Right ventricle myocardium inferior (tissue), 1 donor: Measurements from ENCODE around the gene SLX1A. TPM values are rescaled to one million over a fixed set of nuclear protein-coding genes. Genes with fewer than 3 reads are reported as not detected.
A peak's percentile ranks its signal among the peaks of the same experiment; 100 is the strongest.
"Not testable (repeated sequence)": the region's sequence is repeated elsewhere in the genome, so short reads cannot be mapped to it uniquely, and the experiment has no call there.

Source experiments
- ATAC-seq: fragments of 200-7000 bp; cut with Tn5 transposase; one replicate; pipeline ENCODE4 v1.9.1; 2020; ENCODE audit warnings: mild to moderate bottlenecking, moderate library complexity
- DNase-seq: peaks from one replicate; pipeline ENCODE4 v3.0.0; 2021; ENCODE audit errors: missing footprints
- intact Hi-C: fragments of 100-400 bp; cut with DNase I; formaldehyde crosslinking; loops from one replicate; pipeline ENCODE4 v1.11.0; 2022
- total RNA-seq: library from RNA; stranded (reverse); fragmentation: NEBNext Ultra II Directional; extraction: Animal tissue kit (Norgen Biotek cat#: 25700); gene quantifications from one replicate; pipeline ENCODE4 v1.2.1, GENCODE V29; 2021
- donor health status: DM: no; HTN: yes; CAD: no; lungs with severe emphysema.

The SLX1A gene
- total RNA-seq, 1 donor from 2014 or later = 7.4 TPM

DNA sequence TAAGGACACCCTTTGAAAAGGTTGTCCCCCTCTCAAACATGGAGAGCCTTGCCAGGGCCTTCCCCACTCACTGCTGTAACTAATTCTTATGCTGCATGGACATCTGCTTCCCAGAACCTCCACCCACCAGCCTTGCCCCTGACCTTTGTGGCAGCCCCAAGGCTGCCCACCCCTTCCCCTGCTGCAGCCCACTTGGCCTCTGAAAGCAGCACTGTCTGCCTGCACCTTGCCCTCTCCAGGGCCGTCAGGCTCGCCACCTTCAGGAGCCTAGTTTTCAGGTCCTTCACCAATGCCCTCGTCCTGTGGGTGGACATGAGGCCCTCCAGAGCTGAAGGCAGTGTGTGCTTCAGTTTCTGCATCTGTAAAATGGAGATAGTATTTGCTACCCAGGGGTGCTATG is 12.9 kb upstream of the SLX1A start:
- intact Hi-C loops = no loop called here

DNA sequence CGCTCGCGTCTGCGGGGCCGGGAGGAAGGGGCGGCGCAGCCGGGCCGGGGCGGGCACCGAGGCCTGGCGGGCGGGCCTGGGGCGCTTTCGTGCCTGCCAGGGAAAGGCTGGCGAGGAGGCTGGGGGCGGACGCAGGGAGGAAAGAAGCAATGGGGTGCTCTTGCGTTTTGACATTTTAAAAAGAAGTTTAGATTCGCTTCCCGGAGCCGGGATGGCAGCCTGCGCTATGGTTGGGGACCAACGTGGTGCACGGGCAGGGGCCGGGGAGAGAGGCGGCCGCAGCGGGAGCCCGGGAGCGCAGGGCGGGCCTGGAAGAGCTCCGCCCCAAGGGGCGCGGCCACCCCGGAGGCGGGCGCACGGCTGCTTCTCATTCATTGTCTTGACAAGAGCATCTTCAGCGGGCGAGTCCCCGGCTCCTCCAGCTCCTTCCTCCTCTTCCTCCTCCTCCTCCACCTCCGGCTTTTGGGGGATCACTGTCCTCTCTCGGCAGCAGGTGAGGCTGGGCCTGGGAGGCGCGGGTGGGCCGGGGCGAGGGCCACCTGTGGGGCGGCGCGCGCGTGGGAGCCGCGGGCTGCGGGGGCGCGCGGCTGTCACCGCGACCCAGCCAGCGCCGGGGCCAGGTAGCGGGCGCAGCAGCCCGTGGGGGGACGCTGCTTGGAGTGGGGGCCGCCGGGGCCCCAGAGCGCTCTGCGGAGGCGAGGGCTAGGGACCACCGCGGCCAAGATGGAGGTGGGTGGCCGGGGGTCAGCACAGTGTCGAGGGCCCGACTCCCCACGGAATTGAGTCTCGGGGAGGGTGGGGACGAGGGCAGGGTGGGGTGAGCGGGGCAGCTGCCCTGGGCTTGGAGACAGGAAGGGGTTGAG is 10.2 kb upstream of the SLX1A start, which contains the start of gene CORO1A:
Gene CORO1A (plus strand): TSS at position 370 of the 863 bp plus-strand sequence. CDS start 1,608 bp downstream, outside the sequence.
- intact Hi-C loops = no loop called here
- DNase-seq = peak; percentile 96
- ATAC-seq = peak; percentile 88

More for the DNA sequence above, 12.9 kb upstream of the SLX1A start:
- ATAC-seq (no peak), DNase-seq (no peak)

DNA sequence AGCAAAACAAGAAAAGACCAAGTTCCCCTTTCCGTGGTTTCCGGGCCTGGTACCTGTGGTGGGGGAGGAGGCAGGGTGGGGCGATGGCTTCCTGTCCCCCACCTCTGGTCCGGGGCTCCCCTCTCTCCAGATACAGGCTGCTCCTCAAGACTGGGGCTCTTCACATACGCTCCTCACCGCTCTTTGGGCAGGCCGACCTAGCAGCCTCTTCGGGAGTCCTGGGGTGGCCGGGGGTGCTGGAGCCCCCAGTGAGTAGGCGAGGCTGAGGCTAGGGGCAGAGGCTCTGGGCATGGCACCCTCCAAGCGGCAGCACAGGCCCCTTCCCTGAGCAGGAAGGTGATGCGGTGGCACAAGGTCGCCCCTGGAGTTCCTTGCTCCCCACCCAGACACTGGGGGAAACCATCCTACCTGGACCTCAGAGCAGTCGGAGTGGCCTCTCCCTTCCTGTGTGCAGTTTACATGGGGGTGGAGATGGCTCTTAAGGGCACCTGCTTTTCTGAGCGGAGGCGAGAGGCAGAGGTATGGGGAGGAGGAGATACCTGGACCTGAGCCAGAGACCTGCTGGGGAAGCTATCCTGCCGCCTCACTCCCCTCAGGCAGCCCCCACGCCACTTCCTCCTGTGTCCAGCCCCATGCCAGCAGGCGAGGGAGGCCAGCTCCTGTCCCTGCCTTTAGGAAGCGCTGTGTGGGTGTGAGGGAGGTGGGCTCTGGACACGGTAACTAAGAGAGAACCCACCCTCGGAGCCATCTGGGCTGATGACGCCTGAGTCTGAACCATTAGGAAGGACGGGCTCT is 9.4 kb upstream of the SLX1A start:
- peak; percentile 74 for DNase-seq
- intact Hi-C loops = no loop called here
- no peak for ATAC-seq

DNA sequence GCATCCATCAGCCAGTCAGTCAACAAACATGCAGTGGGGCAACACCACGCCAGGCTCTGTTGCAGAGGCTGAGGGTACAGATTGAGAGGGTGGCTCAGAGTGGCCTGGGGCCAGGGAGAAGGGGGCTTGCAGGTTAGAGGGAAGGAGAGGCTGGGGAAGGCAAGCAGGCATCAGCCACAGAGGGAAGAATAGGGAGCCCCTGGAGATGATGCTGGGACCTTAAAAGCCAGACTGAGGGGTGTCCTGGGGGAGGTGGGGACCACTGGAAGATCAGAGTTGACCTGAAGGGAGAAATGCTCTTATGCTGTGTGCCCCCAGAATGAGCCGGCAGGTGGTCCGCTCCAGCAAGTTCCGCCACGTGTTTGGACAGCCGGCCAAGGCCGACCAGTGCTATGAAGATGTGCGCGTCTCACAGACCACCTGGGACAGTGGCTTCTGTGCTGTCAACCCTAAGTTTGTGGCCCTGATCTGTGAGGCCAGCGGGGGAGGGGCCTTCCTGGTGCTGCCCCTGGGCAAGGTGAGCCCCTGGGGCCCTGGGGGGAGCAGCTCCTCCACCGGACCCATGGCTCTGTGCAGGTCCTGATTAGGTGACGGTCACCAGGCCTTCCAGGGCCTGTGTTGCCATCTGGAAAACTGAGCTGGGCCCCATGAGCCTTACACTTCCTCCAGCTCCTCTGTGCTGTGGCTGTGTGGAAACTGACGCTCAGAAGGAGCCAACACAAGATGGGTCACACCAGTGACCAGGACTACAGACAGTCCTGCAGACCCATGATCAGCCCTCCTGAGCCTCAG is 8.6 kb upstream of the SLX1A start:
- intact Hi-C loops = no loop called here
- ATAC-seq (no peak), DNase-seq (no peak)

DNA sequence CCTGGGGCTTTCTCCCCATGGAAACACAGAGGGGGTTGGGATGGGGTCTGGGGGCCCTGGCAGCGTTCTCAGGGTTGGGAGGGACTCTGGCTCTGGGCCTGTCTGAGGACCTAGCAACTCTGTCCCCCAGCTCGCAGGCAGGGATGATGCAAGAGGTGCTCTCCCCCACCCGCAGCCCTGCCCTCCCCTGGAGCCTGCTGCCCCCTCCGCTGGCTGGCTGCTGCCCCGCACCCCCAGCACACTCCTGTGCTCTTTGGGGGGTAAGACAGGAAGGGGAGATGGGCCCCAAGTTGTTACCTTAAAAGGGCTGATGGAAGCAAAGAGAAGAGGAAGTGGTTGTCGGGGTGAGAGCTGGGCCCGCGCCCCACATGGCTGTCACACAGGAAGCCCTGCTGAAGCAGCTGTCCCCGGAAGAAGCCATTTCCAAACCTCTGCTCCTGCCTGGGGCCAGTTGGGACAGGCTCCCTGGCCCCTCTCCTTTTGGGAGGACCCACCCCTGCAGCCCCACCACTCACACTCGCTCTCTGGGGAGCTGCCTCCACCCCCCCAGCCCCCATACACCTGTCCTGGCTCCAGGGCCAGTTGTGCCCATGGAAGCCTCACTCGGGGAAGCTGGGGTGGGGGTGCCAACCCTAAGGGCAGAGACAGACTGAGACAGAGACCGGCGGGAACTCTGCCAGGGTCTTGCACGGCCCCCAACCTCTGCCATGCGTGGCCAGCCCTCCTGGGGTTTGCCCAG is 7.8 kb upstream of the SLX1A start:
- ATAC-seq = peak; percentile 25
- intact Hi-C loops = no loop called here
- peak; percentile 91 for DNase-seq

DNA sequence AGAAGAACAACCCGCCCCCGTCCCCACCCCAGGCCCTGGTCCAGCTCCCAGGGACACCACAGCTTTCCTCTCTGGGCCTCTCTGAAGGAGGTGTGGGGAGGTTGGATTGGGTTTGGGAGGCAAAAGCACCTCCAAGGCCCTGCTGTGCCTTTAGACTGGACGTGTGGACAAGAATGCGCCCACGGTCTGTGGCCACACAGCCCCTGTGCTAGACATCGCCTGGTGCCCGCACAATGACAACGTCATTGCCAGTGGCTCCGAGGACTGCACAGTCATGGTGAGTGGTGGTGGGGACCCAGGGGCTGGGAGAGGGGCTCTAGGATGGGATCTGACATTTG is 7.3 kb upstream of the SLX1A start:
- DNase-seq (peak; percentile 71), ATAC-seq (no peak)
- intact Hi-C loops = no loop called here

DNA sequence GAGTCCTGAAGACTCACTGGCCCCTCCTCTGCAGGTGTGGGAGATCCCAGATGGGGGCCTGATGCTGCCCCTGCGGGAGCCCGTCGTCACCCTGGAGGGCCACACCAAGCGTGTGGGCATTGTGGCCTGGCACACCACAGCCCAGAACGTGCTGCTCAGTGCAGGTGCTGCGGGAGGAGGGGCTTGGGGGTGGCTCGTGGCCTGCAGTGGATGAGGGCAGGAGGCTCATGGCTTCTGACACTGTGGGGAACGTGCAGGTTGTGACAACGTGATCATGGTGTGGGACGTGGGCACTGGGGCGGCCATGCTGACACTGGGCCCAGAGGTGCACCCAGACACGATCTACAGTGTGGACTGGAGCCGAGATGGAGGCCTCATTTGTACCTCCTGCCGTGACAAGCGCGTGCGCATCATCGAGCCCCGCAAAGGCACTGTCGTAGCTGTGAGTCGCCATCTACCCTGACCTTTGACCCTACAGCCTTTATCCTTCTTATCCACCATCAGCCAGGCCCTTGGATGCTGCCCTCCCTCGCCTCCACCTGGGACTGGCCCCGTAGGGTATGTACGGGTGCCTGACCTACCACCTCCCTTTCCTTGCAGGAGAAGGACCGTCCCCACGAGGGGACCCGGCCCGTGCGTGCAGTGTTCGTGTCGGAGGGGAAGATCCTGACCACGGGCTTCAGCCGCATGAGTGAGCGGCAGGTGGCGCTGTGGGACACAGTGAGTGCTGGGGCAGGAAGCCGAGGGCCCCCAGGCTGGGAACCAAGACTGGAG is 6.7 kb upstream of the SLX1A start:
- DNase-seq (peak; percentile 92), ATAC-seq (no peak)
- intact Hi-C loops = no loop called here

DNA sequence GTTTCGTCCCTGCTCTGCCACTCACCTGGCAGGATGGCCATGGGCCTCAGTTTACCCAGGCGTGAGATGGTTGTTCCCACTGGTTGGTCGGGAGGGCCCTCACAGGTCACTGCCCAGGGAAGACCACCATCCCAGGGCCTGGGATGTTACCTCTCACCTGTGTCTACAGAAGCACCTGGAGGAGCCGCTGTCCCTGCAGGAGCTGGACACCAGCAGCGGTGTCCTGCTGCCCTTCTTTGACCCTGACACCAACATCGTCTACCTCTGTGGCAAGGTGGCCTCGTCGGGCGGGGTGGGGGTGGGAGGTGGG is 6.2 kb upstream of the SLX1A start:
- no peak for DNase-seq
- intact Hi-C loops = no loop called here
- ATAC-seq = no peak

DNA sequence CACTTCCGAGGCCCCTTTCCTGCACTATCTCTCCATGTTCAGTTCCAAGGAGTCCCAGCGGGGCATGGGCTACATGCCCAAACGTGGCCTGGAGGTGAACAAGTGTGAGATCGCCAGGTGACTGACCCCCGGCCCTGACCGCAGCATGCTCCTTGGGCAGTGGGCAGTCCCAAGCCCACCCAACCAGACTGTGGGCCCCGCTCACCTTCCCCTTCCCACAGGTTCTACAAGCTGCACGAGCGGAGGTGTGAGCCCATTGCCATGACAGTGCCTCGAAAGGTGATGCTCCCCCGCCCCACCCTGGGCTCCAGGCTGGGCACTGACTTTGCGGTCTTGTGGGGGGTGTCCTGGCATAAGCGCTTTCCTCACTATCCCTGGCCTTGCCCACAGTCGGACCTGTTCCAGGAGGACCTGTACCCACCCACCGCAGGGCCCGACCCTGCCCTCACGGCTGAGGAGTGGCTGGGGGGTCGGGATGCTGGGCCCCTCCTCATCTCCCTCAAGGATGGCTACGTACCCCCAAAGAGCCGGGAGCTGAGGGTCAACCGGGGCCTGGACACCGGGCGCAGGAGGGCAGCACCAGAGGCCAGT is 5.6 kb upstream of the SLX1A start:
- intact Hi-C loops = no loop called here
- no peak for ATAC-seq
- no peak for DNase-seq

DNA sequence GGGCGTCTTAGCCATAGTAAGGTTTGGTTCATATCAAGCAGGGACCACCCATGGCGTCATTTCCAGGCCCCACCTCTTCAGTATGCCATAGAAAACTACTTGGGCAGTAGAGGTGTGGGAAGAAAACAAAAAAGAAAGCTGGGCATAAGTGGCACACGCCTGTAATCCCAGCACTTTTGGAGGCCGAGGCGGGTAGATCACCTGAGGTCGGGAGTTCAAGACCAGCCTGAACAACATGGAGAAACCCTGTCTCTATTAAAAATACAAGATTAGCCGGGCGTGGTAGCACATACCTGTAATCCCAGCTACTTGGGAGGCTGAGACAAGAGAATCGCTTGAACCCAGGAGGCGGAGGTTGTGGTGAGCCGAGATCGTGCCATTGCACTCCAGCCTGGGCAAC is 2.5 kb upstream of the SLX1A start:
- DNase-seq, intact Hi-C loops, ATAC-seq: not testable (repeated sequence)

DNA sequence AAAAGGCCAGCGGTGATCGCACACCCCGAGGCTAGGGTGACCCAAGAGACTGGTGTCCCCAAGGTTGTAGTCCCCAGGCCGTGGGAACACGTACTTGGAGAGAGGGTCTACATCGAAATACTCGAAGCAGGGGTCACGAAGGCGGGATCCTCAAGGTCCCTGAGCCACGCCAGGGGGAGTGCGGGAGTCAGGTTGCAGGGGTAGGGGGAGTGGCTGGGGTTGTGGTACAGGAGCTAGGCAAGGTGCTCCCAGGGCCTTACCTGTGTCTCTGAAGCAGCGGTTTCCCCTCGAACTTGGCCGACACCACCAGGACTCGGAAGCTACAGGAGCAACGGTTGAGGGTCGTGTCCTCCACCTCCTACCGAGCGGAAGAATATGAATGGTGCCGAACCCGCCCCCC is 577 bp upstream of the SLX1A start:
- peak; percentile 6 for ATAC-seq
- intact Hi-C loops = not testable (repeated sequence)

DNA sequence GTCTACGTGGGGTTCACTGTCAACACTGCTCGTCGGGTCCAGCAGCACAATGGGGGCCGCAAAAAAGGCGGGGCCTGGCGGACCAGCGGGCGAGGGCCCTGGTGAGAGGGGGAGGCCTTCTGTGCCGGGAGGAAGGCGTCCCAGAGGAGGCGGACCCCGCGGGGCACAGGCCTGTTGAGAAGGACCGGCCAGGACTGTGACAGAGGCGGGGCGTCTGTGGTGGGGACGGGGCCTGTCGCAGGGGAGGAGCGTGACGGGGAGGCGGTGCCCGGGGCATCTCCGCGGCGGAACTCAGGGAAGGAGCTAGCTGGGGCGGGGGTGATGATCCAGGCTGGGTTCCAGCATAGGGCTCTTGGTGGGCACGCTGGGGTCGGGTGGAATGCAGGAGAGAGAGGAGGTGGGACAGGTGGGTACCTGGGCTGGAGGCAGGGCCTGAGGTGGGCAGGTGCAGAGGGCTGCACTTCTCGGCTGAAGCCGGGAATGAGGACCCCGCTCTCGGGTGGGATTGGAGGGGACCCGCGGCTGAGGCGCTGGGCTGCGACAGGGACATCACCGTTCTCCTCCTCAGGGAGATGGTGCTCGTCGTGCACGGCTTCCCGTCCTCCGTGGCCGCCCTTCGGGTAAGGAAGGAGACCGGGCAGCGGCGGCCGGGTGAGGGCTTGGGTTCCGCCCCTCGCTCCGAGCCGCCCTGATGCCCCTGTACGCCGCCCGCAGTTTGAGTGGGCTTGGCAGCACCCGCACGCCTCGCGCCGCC is 674 bp downstream of the SLX1A start:
- ATAC-seq (peak; percentile 83), DNase-seq (peak; percentile 35)
- intact Hi-C loops = not testable (repeated sequence)

More for the DNA sequence above, 577 bp upstream of the SLX1A start:
- DNase-seq = not testable (repeated sequence)

DNA sequence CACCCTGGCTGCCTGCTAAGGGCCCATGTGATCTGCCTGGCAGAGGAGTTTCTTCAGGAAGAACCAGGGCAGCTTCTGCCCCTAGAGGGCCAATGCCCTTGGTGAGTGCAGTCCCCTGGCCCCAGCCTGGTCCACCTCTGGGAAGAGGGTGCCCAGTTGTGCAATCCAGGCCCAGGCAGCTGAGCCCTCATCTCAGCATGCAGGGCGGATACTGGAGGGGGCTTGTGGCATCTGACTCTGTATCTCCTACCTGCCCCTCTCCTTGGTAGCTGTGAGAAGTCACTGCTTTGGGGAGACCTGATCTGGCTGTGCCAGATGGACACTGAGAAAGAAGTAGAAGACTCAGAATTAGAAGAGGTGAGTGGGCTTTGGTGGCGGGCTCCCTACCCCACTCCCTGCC is 3.3 kb downstream of the SLX1A start:
- intact Hi-C loops, DNase-seq, ATAC-seq: not testable (repeated sequence)

DNA sequence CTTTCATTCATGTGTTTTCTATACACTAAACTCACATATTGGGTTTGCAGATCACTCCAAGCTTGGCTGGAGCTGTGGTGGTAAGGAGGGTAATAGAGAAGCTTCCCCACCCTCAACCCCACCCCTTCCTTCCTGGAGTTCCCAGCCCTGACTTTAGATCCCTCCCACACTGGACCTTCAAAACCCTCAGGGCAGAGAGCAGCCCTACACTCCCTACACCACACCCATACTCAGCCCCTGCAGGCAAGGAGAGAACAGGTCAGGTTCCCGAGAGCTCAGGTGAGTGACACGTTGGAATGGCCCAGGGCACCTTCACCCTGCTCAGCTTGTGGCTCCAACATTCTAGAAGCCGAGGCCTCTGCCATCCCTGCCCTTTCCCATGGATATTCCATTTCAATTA is 5.4 kb downstream of the SLX1A start, which contains the start of gene SULT1A3:
Gene SULT1A3 (plus strand): TSS at position 207 of the 400 bp plus-strand sequence. CDS start 1,474 bp downstream, outside the sequence.
- DNase-seq, ATAC-seq, intact Hi-C loops: not testable (repeated sequence)

DNA sequence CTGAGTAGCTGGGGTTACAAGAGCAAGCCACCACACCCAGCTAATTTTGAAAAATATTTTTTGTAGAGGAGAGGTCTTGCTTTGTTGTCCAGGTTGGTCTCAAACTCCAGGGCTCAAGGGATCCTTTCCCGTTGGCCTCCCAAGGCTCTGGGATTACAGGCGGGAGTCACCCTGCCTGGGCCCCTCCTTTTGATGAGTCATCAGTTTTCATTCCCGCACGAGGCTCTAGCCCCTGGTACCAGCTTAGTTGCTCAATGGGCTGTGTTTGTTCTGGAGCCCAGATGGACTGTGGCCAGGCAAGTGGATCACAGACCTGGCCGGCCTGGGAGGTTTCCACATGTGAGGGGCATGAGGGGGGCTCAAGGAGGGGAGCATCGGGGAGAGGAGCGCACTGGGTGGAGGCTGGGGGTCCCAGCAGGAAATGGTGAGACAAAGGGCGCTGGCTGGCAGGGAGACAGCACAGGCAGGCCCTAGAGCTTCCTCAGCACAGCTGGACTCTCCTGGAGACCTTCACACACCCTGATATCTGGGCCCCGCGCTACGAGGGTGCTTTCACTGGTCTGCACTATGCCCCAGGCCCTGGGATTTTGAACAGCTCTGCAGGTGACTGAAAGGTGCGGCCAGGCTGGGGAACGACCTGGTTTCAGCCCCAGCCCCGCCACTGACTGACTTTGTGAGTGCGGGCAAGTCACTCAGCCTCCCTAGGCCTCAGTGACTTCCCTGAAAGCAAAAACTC is 6.1 kb downstream of the SLX1A start:
- intact Hi-C loops = not testable (repeated sequence)

More for the DNA sequence above, 6.1 kb downstream of the SLX1A start:
- DNase-seq, ATAC-seq: not testable (repeated sequence)
